Epidermal melanocyte (primary cell): ENCODE measurements around the gene RBP2.
A peak's percentile ranks its signal among the peaks of the same experiment; 100 is the strongest.
"Not testable (repeated sequence)": the region's sequence is repeated elsewhere in the genome, so short reads cannot be mapped to it uniquely, and the experiment has no call there.

Source experiments
- DNase-seq: peaks from one replicate; pipeline ENCODE4 v3.0.0; 2011; ENCODE audit warnings: low spot score; ENCODE audit not compliant: insufficient read length

RBP2 gene

GRCh38 chr3:139443186-139443585 lies 33.1 kb downstream of the RBP2 start:
- DNase-seq = no peak

GRCh38 chr3:139441656-139442055 lies 34.7 kb downstream of the RBP2 start:
- DNase-seq = no peak

GRCh38 chr3:139440639-139441556 lies 35.4 kb downstream of the RBP2 start:
- no peak for DNase-seq

GRCh38 chr3:139439278-139439677 lies 37.0 kb downstream of the RBP2 start:
- DNase-seq = no peak

GRCh38 chr3:139434764-139435307 lies 41.5 kb downstream of the RBP2 start:
- no peak for DNase-seq

GRCh38 chr3:139434228-139434627 lies 42.1 kb downstream of the RBP2 start:
- no peak for DNase-seq

- DNase-seq = no peak
Observed at GRCh38 chr3:139433089-139433488, 43.2 kb downstream of the RBP2 start.

- no peak for DNase-seq
Observed at GRCh38 chr3:139430493-139430892, 45.8 kb downstream of the RBP2 start.

- DNase-seq = peak; percentile 75
Observed at GRCh38 chr3:139427283-139428060, 48.8 kb downstream of the RBP2 start.

- DNase-seq = no peak
Observed at GRCh38 chr3:139425745-139426400, 50.4 kb downstream of the RBP2 start.

GRCh38 chr3:139423232-139423631 lies 53.1 kb downstream of the RBP2 start:
- no peak for DNase-seq

GRCh38 chr3:139421460-139421859 lies 54.9 kb downstream of the RBP2 start:
- no peak for DNase-seq

GRCh38 chr3:139421040-139421439 lies 55.3 kb downstream of the RBP2 start:
- no peak for DNase-seq

GRCh38 chr3:139418144-139418543 lies 58.2 kb downstream of the RBP2 start:
- DNase-seq = no peak

- no peak for DNase-seq
Observed at GRCh38 chr3:139416275-139416674, 60.0 kb downstream of the RBP2 start.

GRCh38 chr3:139414608-139415224 lies 61.6 kb downstream of the RBP2 start:
- DNase-seq = no peak

GRCh38 chr3:139412891-139413290 lies 63.4 kb downstream of the RBP2 start:
- not testable (repeated sequence) for DNase-seq
